Measurements from ENCODE around the gene C3orf49. TPM values are rescaled to one million over a fixed set of nuclear protein-coding genes. Genes with fewer than 3 reads are reported as not detected.

Gene C3orf49
- total RNA-seq, 3 donors from 2014 or later: not detected

- no peaks in the 10 kb centered on the region for H3K36me3 ChIP-seq (ENCODE audit: low read depth)
- H3K4me1 ChIP-seq (ENCODE audit: low read depth): peaks cover 5% of the 10 kb centered on the region
- intact Hi-C loops (cut with DNase I, micrococcal nuclease): no loop called here
- ATAC-seq: no peak
- no peak overlapping the region for H3K4me3 ChIP-seq
- TF ChIP-seq CTCF (IDR thresholded peaks at IDR 0.05): no peak
- no peaks in the 10 kb centered on the region for H3K9me3 ChIP-seq
- DNase-seq: no peak
Measured at GRCh38 chr3:63867225-63867624, 48.1 kb downstream of the C3orf49 start.

DNA sequence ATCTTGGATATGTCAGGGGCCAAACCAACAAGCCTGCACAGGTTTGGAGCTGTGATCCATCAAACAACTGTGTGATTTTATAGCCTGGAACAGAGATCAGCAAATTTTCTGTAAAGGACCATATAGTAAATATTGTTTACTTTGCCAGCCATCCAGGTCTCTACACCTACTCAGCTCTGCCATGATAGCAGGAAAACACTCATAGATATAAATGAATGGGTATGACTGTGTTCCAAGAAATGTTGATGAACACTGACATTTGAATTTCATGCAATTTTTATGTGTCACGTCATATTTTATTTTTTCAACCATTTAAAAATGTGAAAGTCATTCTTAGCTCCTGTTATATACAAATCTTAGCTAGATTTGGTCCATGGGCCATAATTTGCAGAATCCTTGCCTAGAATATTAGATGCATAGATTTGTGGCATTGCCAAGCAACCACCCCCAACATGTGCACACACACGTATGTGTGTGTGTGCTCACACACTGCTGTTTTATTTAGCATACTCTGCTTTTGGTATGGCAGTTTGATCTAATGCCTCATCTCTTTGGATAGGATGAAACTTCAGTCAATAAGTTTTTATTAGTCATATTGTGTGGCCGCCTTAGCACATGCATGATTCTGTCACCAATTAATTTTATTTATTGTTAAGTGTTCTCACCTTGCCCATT lies 51.0 kb downstream of the C3orf49 start:
- DNase-seq: no peak
- TF ChIP-seq CTCF (IDR thresholded peaks at IDR 0.05): no peak
- H3K4me3 ChIP-seq: no peak overlapping the region
- intact Hi-C loops (cut with DNase I, micrococcal nuclease): no loop called here
- no peaks in the 10 kb centered on the region for H3K9me3 ChIP-seq
- no peaks in the 10 kb centered on the region for H3K4me1 ChIP-seq (ENCODE audit: low read depth)
- ATAC-seq: no peak
- no peaks in the 10 kb centered on the region for H3K36me3 ChIP-seq (ENCODE audit: low read depth)

GRCh38 chr3:63870615-63871005 lies 51.5 kb downstream of the C3orf49 start:
- H3K4me1 ChIP-seq (ENCODE audit: low read depth): no peaks in the 10 kb centered on the region
- DNase-seq (no peak), ATAC-seq (no peak)
- H3K36me3 ChIP-seq (ENCODE audit: low read depth): no peaks in the 10 kb centered on the region
- TF ChIP-seq CTCF (IDR thresholded peaks at IDR 0.05): no peak
- no peak overlapping the region for H3K4me3 ChIP-seq
- intact Hi-C loops (cut with DNase I, micrococcal nuclease): no loop called here
- H3K9me3 ChIP-seq: no peaks in the 10 kb centered on the region

DNA sequence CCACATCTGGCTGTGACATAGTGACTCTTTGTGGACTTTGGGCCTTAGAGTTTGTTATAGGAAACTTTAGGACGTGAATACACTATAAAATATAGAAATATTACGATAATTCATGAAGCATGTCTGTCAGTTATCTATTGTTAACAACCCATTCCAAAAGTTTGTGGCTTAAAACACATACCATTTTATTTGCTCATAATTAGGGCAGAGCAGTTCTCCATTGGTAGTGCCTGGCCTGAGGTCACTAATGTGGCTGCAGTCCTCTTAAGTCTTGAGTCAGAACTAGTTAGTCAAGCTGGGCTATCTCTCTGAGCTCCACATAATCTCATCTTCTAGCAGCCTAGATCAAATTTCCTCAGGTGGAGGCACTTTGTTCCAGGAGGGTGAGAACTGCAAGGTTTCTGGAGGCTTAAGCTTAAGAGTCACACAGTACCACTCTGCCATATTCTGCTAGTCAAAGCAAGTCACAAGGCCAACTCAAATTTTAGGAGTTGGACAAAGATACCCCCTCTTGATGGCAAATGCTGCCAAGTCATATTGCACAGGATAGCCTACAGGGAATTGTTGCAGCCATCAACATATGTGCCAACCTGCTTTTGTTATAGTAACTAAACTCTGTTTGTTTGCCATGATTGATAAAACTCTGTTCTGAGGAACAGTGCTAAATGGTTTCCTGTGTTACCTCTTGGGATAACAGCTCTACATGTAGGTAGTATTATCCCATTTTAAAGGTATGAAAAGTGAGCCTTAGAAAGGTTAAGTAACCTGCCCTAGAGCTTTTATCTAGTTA lies 53.2 kb downstream of the C3orf49 start:
- TF ChIP-seq CTCF (IDR thresholded peaks at IDR 0.05): no peak
- intact Hi-C loops (cut with DNase I, micrococcal nuclease): no loop called here
- ATAC-seq (no peak), DNase-seq (no peak)
- H3K4me3 ChIP-seq: no peak overlapping the region
- no peaks in the 10 kb centered on the region for H3K4me1 ChIP-seq (ENCODE audit: low read depth)
- H3K36me3 ChIP-seq (ENCODE audit: low read depth): no peaks in the 10 kb centered on the region
- H3K9me3 ChIP-seq: no peaks in the 10 kb centered on the region

DNA sequence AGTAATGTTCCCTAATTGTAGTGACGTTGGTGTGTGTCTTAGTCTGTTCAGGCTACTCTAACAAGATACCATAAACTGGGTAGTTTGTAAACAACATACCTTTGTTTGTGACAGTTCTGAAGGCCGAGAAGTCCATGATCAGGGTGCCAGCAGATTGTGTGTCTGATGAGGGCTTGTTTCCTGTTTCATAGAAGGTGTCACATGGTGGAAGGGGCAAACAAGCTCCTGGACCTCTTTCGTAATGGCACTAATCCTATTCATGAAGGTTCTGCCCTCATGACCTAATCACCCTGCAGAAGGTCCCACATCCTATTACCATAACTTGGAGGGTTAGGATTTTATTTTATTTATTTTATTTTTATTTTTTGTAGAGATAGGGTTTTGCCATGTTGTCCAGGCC lies 55.7 kb downstream of the C3orf49 start:
- DNase-seq (no peak), ATAC-seq (no peak)
- H3K4me1 ChIP-seq (ENCODE audit: low read depth): peaks cover 3% of the 10 kb centered on the region
- no peaks in the 10 kb centered on the region for H3K9me3 ChIP-seq
- TF ChIP-seq CTCF (IDR thresholded peaks at IDR 0.05): no peak
- no peaks in the 10 kb centered on the region for H3K36me3 ChIP-seq (ENCODE audit: low read depth)
- H3K4me3 ChIP-seq: no peak overlapping the region
- intact Hi-C loops (cut with DNase I, micrococcal nuclease): no loop called here

All from mucosa of descending colon (tissue), 3 donors.